NCI-H2171 treated with DMSO at 0.1 percent for 48 hours (cell line): ENCODE results near the gene MARCHF9.
"Not testable (repeated sequence)": the region's sequence is repeated elsewhere in the genome, so short reads cannot be mapped to it uniquely, and the experiment has no call there.

Experiments used
- DNase-seq: peaks from one replicate; lab custom pipeline; 2025; lab: John Stamatoyannopoulos, UW

MARCHF9 gene, protein sequence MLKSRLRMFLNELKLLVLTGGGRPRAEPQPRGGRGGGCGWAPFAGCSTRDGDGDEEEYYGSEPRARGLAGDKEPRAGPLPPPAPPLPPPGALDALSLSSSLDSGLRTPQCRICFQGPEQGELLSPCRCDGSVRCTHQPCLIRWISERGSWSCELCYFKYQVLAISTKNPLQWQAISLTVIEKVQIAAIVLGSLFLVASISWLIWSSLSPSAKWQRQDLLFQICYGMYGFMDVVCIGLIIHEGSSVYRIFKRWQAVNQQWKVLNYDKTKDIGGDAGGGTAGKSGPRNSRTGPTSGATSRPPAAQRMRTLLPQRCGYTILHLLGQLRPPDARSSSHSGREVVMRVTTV

DNA sequence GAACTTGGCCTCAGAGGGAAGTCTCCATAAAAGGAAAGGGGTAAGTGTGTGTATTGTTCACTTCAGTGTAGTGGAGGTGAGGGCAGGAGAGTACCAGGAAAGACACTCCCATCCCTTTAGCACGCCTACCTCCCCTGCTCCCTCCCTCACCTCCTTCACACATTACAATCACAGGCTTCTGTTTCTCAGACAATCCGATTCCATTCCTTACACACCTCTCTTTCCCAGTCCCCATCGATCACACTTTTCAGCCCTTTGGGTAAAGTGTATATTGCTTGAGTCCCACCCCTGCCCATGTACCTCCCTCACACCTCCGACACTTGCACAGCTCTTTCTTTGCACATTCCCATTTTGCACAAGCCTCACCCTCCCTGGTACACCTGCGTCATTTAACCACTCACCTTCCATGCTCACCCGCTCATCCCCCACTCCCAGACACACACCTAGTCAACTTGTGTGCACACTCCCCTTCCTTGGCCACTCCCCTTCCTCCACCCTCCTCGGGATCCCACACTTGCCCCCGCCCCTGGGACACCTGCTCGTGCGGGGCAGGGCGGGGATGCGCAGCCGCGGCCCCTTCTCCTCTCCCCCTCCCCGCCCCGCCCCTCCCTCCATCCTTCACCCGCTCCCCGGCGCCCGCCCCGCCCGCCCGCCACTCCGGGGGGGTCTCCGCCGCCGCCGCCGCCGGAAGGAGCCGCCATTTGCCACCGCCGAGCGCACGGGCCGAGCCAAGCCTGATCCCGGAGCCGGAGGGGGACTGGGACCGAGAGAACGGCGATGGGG is at the start of gene MARCHF9:
MARCHF9 (plus strand) TSS at position 693 of the 783 bp plus-strand sequence. CDS start 426 bp downstream, outside the sequence.
- DNase-seq, result peak; percentile 93

DNA sequence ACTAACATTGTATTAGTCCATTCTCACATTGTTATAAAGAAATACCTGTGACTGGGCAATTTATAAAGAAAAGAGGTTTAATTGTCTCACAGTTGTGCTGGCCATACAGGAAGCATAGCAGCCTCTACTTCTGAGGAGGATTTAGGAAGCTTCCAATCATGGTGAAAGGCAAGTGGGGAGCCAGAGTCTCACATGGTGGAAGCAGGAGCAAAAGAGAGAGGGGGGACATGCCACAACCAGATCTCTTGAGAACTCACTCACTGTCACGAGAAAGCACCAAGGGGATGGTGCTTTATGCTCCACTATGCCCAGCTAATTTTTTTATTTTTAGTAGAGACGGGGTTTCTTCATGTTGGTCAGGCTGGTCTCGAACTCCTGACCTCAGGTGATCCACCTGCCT is 47.7 kb upstream of the MARCHF9 start:
- DNase-seq, result no peak

DNA sequence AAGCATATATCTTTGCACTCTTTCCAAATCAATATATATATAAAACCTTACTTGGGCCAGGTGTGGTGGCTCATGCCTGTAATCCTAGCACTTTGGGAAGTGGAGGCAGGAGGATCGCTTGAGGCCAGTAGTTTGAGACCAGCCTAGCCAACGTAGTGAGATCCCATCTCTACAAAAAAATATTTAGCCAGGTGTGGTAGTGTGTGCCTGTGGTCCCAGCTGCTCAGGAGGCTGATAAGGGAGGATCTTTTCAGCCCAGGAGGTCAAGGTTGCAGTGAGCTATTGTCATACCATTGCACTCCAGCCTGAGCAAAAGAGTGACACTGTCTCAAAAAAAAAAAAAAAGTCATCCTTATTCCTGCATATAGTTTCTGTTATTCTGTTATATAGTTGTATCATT is 46.6 kb upstream of the MARCHF9 start:
- DNase-seq, result no peak

DNA sequence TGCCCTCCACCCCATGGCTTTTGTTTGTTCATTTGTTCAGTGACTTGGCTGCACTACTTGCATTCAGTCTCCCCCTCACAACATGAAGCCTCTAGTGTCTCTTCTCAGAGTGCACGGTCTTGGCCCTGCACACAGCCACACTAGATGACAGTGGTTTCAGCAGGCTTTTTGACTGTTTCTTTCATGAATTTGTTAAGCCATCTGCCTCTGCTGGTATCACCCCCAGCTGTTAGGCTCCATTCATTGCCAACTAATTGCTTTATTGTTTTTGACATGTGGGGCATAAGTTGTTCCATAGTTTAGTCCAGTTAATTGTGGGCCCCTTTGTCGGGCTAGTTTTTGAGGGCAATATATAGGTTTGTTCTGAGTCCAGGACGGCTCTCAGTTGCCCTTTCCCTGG is 42.2 kb upstream of the MARCHF9 start:
- no peak for DNase-seq

DNA sequence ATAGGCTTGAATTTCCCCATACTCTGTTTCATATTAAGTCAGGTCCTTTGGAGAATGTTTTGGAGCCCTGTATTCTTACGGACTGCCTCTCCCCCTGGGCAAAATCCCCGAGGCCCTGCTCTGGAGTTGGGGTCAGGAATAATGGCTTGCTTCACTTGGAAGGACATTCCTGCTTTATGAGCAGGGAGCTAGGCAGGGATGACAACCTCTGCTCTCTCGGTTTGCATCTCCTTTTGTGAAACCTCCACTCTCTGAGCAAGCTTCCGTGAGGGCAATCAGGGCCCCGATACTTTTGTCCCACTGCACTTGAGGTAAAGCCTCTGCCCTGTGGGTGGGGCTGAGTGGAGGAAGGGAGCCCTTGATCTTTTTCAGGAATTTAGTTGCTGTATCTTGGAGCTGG is 41.7 kb upstream of the MARCHF9 start:
- no peak for DNase-seq

DNA sequence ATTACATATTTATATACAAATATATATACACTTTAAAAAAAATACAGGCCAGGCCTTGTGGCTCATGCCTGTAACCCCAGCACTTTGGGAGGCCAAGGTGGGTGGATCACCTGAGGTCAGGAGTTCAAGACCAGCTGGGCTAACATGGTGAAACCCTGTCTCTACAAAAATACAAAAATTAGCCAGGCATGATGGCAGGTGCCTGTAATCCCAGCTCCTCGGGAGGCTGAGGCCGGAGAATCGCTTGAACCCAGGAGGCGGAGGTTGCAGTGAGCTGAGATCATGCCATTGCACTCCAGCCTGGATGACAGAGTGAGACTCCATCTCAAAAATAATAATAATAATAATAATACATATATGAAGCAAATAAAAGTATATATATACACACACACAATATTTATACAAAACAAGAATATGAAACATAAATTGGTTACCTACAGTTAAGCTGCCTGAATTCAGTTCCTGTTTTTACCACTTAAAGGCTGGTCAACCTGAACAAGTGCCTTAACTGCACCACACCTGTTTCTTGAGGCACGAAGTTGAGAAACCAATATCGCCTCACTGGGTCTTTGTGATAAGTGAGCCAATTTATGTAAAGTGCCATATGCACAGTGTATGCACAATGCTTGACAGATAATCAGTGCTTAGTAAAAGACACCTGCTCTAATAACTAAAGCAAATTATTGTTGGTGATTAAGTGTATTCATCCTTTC is 39.7 kb upstream of the MARCHF9 start:
- DNase-seq, result not testable (repeated sequence)

DNA sequence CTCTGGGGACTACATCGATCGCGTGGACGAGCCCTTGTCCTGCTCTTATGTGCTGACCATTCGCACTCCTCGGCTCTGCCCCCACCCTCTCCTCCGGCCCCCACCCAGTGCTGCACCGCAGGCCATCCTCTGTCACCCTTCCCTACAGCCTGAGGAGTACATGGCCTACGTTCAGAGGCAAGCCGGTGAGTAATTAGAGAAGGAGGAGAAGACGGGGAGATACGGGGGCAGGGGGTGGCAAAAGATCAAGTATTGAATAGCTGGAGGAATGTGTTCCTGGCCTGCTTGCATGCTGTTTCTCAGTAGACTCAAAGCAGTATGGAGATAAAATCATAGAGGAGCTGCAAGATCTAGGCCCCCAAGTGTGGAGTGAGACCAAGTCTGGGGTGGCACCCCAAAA is 39.1 kb upstream of the MARCHF9 start:
- DNase-seq, result no peak

DNA sequence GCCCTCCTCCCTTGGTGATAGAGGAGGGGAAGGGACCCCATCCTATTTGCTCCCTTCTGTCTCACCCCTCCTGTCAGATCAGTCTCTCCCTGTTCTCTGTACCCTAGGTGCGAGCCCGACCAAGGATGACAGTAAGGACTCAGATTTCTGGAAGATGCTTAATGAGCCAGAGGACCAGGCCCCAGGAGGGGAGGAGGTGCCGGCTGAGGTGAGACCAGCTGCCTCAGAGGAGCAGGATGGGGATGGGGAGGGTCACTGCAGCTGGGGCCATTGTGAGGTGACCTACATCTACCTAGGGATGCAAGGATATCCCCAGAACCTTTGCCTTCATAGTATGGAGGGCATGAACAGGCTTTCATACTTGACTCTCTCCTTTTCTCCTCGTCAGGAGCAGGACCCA is 38.6 kb upstream of the MARCHF9 start:
- no peak for DNase-seq

DNA sequence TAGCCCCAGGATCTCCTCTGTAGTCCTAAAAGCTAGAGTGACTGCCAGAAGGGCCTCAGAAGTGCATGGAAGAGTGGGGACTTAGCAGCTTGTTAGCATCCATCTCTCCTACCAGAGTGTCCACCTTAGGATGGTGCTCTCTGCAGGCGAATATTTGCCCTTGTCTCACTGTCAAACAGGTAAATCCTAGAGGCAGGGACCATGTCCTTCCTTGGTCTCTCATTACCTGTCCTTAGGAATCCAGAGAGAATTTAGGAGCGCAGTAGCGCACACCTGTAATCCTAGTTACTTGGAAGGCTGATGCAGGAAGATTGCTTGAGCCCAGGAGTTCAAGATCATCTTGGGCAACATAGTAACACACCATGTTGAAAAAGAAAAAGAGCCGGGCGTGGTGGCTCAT is 37.8 kb upstream of the MARCHF9 start:
- no peak for DNase-seq

DNA sequence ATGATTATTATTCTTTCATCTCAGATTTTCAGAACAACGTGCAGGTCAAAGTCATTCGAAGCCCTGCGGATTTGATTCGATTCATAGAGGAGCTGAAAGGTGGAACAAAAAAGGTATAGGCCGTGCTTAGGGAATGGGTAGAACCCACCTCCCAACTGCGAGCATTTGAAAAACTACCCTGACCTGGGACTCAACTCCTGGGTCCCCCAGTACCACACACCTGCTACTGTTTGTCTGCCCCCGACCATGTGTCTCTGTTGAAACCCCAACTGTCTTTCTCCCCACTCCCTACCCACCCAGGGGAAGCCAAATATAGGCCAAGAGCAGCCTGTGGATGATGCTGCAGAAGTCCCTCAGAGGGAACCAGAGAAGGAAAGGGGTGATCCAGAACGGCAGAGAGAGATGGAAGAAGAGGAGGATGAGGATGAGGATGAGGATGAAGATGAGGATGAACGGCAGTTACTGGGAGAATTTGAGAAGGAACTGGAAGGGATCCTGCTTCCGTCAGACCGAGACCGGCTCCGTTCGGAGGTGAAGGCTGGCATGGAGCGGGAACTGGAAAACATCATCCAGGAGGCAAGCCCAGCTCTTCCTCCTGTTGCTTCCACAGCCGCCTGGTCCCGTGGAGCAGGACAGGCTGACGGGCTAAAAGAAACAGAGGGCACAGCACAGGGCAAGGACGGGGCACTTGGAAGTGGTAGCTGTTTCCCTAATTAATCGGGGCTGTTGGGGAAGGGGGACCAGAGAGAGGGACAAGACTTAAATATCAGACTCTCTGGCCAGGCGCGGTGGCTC is 36.9 kb upstream of the MARCHF9 start:
- no peak for DNase-seq

DNA sequence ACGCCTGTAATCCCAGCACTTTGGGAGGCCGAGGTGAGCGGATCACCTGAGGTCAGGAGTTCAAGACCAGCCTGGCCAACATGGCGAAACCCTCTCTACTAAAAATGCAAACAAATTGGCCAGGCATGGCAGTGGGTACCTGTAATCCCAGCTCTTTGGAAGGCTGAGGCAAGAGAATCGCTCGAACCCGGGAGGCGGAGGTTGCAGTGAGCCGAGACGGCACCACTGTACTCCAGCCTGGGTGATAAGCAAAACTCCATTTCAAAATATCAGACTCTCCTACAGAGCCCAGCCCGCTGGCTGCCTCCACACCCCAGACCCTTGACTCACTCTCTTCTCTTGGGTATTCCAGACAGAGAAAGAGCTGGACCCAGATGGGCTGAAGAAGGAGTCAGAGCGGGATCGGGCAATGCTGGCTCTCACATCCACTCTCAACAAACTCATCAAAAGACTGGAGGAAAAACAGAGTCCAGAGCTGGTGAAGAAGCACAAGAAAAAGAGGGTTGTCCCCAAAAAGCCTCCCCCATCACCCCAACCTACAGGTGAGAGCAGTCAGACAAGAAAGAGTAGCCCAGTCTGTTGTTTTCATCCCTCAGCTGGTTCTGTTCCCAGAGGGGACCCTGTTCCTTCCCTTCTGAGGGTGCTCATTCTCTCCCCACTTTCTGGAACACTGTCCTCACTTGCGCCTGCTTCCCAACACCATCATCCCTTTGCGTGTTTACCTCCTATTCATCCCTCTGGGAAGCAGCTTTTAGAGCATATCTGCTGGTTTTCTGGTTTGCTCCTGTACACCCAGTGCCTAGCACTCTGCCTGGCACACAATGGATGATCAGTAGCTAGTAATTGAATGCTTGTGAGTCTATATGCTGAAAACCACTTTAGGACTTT is 36.0 kb upstream of the MARCHF9 start:
- DNase-seq, result no peak

DNA sequence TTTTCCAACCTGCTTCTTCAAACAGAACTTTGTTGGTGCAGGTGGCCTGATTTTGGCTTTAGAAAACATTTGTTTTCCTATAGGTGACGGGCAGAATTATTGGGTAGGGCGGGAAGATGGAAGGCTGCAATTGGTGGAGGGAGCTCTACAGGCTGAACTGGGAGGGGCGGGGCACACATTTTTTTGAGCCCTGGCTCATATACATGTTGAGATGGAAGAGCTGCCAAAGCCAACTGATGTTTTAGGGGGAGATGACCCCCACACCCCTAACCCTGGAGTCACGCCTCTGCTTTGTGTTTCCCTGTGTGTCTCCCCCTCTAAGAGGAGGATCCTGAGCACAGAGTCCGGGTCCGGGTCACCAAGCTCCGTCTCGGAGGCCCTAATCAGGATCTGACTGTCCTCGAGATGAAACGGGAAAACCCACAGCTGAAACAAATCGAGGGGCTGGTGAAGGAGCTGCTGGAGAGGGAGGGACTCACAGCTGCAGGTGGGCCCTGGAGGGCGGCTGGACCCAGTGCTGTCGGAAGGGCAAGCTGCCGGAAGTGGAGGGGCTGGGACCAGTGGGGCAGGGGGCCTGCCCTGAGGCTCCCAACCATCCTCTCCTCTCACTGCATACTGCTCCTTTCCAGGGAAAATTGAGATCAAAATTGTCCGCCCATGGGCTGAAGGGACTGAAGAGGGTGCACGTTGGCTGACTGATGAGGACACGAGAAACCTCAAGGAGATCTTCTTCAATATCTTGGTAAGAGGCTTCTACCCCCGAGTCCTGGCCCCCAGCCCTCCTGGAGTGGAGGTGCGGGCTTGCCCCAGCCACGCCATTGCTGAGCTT is 34.9 kb upstream of the MARCHF9 start:
- DNase-seq, result no peak

DNA sequence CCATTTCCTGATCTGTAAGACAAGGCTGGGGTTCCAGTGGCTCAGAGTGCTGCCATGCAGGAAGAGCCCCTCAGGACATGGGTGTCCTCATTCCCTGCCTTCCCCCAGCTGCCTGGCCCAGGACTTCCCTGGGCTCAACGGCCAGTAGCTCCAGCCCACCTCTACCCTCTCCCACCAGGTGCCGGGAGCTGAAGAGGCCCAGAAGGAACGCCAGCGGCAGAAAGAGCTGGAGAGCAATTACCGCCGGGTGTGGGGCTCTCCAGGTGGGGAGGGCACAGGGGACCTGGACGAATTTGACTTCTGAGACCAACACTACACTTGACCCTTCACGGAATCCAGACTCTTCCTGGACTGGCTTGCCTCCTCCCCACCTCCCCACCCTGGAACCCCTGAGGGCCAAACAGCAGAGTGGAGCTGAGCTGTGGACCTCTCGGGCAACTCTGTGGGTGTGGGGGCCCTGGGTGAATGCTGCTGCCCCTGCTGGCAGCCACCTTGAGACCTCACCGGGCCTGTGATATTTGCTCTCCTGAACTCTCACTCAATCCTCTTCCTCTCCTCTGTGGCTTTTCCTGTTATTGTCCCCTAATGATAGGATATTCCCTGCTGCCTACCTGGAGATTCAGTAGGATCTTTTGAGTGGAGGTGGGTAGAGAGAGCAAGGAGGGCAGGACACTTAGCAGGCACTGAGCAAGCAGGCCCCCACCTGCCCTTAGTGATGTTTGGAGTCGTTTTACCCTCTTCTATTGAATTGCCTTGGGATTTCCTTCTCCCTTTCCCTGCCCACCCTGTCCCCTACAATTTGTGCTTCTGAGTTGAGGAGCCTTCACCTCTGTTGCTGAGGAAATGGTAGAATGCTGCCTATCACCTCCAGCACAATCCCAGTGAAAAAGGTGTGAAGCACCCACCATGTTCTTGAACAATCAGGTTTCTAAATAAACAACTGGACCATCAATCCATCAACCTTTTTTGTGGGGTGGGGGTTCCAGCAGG is 34.0 kb upstream of the MARCHF9 start:
- no peak for DNase-seq

DNA sequence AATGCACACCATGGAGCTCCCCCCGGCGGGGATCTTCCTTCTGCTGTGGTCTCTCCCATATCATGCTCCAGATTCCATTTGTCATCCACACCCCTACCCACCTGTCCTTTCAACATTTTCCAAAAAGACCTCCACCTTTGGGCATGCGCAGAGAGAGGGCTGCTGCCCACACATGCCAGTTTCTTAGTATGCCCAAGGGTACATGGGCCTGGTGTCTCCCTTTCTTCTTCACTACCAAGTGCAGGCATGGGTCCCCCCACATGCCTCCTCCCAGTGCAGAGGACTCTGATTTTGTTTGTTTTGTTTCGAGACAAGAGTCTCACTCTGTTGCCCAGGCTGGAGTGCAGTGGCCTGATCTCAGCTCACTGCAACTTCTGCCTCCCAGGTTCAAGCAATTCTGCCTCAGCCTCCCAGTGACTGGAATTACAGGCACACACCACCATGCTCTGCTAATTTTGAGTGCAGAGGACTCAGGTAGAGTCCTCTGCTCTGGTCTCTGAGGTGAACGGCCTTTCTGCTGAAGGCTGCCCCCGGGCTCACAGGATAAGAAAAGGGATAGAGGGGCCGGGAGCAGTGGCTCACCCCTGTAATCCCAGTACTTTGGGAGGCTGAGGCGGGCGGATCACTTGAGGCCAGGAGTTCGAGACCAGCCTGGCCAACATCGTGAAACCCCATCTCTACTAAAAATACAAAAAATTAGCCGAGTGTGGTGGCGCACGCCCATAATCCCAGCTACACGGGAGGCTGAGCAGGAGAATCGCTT is 32.9 kb upstream of the MARCHF9 start:
- DNase-seq, result not testable (repeated sequence)

DNA sequence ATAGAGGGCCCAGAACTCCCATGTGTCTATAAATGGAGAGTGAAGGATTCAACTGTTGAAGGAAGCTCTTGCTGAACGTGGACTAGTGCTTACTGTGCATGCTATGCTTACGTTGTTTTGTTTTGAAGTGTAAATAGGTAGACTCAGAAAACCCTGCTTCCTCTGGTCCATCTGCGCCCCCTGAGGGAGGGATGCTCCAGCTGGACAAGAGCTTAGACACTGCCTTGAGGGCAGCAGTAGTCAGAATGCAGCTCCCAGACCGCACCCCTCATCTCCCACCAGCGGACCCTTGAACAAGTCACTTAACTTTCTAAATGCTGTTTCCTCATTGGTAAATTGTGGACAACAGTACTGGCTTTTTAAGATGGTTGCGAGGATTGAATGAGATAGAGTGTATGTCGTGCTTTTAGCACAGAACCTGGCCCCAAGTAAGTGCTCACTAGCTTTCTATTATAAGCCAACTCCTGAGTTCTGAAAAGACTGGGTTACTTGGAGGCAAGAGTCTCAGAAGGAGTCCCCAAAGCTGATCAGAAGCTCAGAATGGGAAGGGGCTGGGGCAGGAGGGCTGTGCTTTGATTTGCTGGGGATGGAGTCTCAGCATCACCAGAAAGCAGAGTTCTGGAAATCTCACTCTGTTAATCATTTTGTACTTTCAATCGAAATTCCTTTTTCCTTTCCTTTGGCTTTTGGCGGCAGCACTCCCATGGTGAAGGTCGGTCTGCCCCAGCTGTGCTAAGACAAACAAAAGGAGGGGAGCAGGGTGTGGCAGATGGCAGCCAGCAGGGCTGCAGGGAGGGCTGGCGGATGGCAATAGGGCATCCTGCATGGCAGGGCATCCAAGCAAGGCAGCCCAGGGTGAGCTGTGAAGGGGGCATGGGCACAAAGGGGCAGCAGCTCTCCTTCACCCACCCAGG is 31.9 kb upstream of the MARCHF9 start:
- DNase-seq, result peak; percentile 59

DNA sequence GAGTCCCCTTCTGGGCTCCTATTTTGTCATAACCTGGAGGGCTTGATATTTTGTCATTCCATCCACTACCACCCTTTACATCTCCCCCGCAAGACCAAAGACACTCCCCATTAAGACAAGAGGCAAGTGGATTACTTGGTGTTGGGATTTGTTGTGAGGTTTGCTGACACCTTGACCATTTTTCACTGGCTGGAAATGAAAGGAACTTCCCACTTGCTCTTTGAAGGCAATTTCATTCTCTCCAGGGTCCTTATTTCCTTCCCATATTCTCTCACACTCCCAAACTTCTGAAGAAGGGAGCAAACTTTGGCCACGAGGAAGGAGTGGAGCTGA is 31.3 kb upstream of the MARCHF9 start:
- DNase-seq, result no peak
